Large intestine (tissue), 3 donors: ENCODE data around the gene BAG5. TPM values are rescaled to one million over a fixed set of nuclear protein-coding genes. Genes with fewer than 3 reads are reported as not detected.

ENCODE experiments used
- DNase-seq, 2 donors: peaks; one replicate each; pipeline versions ENCODE4 v3.0.0 to v3.0.0-alpha.2; 2013
- H3K27ac ChIP-seq: one replicate; pipeline ENCODE4 v1.5.1; 2013; ENCODE audit warnings: low read length
- H3K27me3 ChIP-seq: 2 replicates; pipeline ENCODE4 v1.6.1; 2013; ENCODE audit warnings: low read length; ENCODE audit not compliant: control insufficient read depth, insufficient read depth
- H3K36me3 ChIP-seq: 2 replicates; pipeline ENCODE4 v1.6.1; 2013; ENCODE audit warnings: low read length; ENCODE audit not compliant: control insufficient read depth, insufficient read depth
- H3K4me1 ChIP-seq: one replicate; pipeline ENCODE4 v1.6.1; 2013; ENCODE audit warnings: low read length; ENCODE audit not compliant: control insufficient read depth, insufficient read depth
- H3K4me3 ChIP-seq: one replicate; pipeline ENCODE4 v1.5.1; 2013; ENCODE audit warnings: low read length
- H3K9me3 ChIP-seq: one replicate; pipeline ENCODE4 v1.6.1; 2013; ENCODE audit warnings: mild to moderate bottlenecking, low read depth, low read length, moderate library complexity; ENCODE audit not compliant: control insufficient read depth
- WGBS: methylation state at CpG from one replicate; pipeline ENCODE4 v1.1.5; 2013; ENCODE audit warnings: low lambda C conversion rate; ENCODE audit not compliant: insufficient coverage; 5-methylcytosine and 5-hydroxymethylcytosine counted together
- polyA plus RNA-seq: library from polyadenylated mRNA; unstranded; fragments of 120-200 nt; gene quantifications from one replicate; pipeline ENCODE4 v1.2.1, GENCODE V29; 2013

BAG5 gene
- polyA plus RNA-seq, 1 donor = 22.5 TPM

DNA sequence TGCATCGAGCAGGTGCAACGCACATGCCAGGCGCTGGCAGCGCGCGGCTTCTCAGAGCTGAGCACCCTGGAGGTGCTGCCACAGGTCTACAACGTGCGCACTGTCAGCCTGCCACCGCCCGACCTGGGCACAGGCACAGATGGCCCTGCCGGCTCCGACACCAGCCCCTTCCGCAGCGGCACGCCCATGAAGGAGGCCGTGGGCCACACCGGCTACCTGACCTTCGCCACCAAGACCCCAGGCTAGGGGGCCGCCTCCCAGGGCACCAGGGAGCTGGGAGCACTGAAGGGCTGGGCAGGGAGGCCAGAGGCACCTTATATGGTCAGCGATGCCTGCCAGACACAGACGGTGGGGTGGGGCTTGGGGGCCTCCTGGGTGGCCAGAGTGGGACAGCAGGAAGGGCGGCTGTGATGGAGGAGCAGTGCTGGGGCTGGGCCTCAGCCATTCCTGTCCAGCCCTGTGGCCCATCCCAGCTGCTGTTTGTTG, 27.8 kb downstream of the BAG5 start:
- no peak for DNase-seq
- Histone ChIP-seq H3K27me3 (no peaks in the 10 kb centered on the region), H3K27ac (peak overlapping the region; percentile 38), H3K4me3 (no peak overlapping the region), H3K9me3 (peaks cover 6% of the 10 kb centered on the region), H3K4me1 (peaks cover 36% of the 10 kb centered on the region), H3K36me3 (peaks cover 35% of the 10 kb centered on the region)
- no CpG with 5 or more reads among the region's 22 CpGs for WGBS

DNA sequence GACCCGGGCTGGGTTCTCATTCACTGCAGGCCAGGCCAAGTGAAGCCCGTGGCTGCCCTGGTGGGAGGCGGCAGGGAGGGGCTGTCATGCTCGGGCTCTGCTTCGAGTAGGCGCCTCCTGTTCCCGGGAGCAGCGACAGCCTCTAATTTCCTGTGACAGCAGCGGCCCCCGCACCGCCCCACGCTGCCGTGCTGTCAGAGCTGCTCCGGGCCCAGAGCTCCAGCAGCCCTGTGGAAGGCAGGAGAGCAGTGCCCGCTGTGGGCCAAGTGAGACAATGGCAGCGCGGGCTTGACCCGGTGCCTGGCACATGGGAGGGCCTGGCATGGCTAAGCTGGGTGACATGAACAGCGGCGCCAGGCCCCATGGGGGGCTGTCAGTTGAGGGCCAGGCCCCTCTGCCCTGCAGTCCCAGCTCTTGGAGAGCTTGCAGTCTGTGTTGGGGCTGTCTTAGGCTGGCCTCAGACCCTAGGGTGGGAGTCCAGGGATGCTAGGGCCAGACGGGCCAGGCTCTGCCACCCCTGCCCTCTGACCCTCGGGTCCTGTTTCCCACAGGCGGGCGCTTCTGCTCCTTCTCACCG, 28.4 kb downstream of the BAG5 start:
- H3K4me1 ChIP-seq = peaks cover 39% of the 10 kb centered on the region
- no peak overlapping the region for H3K4me3 ChIP-seq
- DNase-seq = no peak
- peaks cover 6% of the 10 kb centered on the region for H3K9me3 ChIP-seq
- WGBS = no CpG with 5 or more reads among the region's 25 CpGs
- peak overlapping the region; percentile 78 for H3K27ac ChIP-seq
- peaks cover 35% of the 10 kb centered on the region for H3K36me3 ChIP-seq
- H3K27me3 ChIP-seq = no peaks in the 10 kb centered on the region

DNA sequence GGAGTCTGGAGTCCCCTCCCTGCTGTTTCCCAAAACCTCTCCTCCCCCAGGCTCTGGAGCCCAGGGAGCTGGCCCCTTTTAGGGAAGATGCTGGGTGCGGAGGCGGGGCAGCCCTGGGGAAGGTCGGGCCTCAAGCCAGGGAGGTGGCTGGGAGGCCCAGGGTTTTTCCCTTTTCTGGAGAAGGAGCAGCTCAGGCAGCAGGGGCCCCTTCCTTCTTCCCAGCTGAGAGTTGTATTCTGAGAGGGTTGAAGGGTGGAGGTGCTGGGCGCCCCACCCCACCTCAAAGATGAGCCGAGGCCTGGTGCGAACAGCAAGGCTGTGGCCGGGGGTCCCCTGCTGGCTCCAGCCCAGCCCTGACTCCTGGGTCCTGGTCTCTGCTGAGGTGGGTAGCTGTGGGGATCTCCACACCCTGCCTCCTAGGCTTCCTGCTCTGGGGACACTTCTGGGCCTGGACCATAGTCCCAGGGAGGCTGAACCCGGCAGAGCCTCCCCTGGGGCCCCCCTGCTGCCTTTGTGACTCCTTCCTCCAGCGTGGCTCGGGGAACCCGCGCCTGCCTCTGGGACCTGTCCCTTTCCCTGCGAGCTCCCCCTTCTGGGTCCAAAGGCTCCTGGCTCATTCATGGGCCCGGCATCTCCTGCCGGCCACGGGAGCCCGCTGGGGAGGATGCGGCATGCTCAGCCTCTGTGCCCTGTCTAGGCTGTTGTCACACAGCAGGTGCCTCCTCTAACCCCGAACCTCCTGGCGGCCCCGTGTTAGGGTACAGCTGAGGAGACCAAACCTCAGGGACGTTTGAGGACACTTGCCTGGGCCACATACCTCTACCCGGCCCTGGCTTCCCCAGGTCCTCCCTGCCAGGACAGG, 29.1 kb downstream of the BAG5 start:
- peaks cover 35% of the 10 kb centered on the region for H3K36me3 ChIP-seq
- H3K4me3 ChIP-seq = no peak overlapping the region
- H3K27ac ChIP-seq = peak overlapping the region; percentile 78
- H3K4me1 ChIP-seq = peaks cover 43% of the 10 kb centered on the region
- no peaks in the 10 kb centered on the region for H3K27me3 ChIP-seq
- peaks cover 8% of the 10 kb centered on the region for H3K9me3 ChIP-seq
- WGBS = no CpG with 5 or more reads among the region's 23 CpGs
- peak in 1 of 2 donors; percentile 41 for DNase-seq

DNA sequence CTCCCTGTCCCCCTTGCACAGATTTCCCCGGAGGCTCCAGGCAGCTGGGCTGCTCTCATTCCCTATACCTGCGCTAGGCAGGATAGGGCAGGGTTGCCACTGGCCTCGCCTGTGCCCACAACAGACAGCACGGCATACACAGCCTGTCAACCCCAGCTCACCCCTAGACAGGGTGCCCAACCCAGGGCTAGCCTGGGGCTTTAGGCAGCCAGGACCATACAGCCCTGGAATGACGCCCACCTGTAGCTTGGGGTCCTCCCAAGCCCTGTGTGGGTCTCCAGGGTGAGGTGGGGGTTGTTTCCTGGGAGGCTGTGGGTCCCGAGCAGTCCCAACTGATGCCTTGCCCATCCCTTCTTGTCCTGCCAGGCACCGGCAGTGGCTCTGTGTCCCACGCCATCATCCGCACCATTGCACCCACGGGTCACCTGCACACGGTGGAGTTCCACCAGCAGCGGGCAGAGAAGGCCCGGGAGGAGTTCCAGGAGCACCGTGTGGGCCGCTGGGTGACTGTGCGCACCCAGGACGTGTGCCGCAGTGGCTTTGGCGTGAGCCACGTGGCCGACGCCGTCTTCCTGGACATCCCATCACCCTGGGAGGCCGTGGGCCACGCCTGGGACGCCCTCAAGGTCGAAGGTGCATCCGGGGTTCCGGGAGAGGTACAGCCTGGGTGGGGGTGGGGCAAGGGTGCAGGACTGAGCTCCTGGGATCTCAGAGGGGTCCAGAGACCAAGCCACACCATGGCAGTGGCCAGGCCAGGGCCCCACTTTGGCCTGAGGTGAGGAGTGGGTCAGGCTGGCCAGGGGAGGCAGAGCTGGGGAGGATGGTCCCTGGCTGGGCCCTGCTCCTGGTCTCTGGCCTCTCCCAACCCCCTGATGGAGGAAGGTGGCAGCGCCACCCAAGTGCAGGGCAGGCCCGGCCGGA, 30.0 kb downstream of the BAG5 start:
- no peak for DNase-seq
- Histone ChIP-seq H3K4me1 (peaks cover 52% of the 10 kb centered on the region), H3K4me3 (no peak overlapping the region), H3K36me3 (peaks cover 35% of the 10 kb centered on the region), H3K9me3 (peaks cover 8% of the 10 kb centered on the region), H3K27me3 (no peaks in the 10 kb centered on the region), H3K27ac (peak overlapping the region; percentile 78)
- WGBS = no CpG with 5 or more reads among the region's 32 CpGs

DNA sequence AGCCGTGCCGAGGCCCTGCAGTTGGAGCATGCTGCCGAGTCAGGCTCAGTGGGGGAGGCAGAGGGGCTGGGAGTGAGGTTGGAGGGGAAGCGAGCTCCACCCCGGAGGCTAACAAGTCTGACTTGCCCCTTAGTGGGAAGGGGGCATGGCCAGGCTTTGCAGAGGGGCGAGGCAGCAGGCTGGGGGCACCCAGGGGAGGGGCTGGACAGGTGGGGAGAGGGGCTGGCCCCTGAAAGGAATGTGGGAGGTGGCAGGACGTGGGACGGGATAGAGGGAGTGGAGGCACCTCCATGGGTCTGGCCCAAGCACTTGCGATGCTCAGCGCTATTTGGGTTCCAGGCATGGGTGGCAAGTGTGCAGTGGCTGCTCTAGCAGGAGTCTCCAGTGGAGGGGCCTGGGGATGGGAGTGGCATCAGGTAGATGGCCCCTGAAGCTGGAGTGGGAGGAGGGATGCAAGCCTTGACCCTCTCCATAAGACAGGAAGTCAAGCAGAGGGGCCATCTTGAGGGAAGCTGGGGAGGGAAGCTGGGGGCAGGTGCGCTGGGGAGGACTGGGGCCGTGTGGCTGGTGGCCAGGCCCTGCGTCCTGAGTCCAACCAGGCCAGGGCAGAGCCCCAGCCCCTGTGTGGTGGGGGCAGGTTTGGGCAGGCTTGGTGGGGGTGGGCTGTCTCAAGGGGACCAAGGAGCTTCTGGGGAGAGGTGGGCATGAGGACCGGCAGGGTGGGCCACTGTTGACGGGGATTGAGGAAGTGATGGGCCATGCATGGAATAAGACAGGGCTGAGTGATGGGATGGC, 30.8 kb downstream of the BAG5 start:
- peaks cover 8% of the 10 kb centered on the region for H3K9me3 ChIP-seq
- peaks cover 35% of the 10 kb centered on the region for H3K36me3 ChIP-seq
- H3K27me3 ChIP-seq = no peaks in the 10 kb centered on the region
- WGBS = no CpG with 5 or more reads among the region's 15 CpGs
- H3K27ac ChIP-seq = no peak overlapping the region
- peaks cover 60% of the 10 kb centered on the region for H3K4me1 ChIP-seq
- DNase-seq = no peak
- H3K4me3 ChIP-seq = no peak overlapping the region

DNA sequence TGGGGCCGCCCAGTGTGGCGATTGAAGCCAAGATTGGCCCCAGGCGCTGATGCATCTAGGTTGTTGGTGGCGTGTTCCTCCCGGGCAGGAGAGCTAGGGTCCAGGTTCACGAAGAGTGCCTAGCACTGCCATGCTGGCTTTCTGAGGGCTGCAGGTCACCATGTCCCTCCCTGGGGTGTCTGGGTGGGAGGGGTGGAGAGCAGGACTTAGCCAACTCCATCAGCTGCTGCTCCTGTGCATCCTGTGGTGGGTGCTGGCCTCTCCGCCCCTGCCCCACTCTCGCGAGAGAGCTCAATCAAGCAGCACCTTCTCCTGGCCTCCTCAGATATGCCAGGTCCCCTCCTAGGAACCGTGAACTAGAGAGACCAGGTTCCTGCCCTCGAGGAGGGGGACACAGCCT, 31.6 kb downstream of the BAG5 start:
- H3K27me3 ChIP-seq = no peaks in the 10 kb centered on the region
- no peak for DNase-seq
- H3K4me3 ChIP-seq = no peak overlapping the region
- peaks cover 68% of the 10 kb centered on the region for H3K4me1 ChIP-seq
- H3K27ac ChIP-seq = no peak overlapping the region
- no CpG with 5 or more reads among the region's 11 CpGs for WGBS
- peaks cover 32% of the 10 kb centered on the region for H3K36me3 ChIP-seq
- H3K9me3 ChIP-seq = peaks cover 8% of the 10 kb centered on the region

DNA sequence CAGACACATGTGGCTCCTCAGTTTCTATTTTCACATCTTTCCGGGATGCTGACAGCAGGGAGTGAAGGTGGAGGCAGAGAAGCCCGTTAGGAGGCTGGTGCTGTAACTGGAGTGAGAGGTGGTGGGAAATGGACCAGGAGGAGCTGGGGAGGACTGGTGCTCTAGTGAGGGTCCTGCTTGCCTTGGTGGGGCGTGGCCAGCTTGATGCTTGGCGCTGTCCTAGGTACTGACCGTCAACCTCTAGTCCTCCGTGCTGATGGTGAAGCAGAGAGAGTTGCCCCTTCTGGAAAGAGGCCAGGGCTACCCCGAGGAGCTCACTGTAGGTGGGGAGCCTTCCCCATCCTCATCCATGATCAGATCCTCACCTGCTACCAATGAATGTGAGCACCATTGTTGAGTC, 32.1 kb downstream of the BAG5 start:
- Histone ChIP-seq H3K27ac (no peak overlapping the region), H3K9me3 (peaks cover 8% of the 10 kb centered on the region), H3K4me3 (no peak overlapping the region), H3K4me1 (peaks cover 72% of the 10 kb centered on the region), H3K36me3 (peaks cover 29% of the 10 kb centered on the region), H3K27me3 (no peaks in the 10 kb centered on the region)
- no CpG with 5 or more reads among the region's 7 CpGs for whole genome bisulfite sequencing
- no peak for DNase-seq

DNA sequence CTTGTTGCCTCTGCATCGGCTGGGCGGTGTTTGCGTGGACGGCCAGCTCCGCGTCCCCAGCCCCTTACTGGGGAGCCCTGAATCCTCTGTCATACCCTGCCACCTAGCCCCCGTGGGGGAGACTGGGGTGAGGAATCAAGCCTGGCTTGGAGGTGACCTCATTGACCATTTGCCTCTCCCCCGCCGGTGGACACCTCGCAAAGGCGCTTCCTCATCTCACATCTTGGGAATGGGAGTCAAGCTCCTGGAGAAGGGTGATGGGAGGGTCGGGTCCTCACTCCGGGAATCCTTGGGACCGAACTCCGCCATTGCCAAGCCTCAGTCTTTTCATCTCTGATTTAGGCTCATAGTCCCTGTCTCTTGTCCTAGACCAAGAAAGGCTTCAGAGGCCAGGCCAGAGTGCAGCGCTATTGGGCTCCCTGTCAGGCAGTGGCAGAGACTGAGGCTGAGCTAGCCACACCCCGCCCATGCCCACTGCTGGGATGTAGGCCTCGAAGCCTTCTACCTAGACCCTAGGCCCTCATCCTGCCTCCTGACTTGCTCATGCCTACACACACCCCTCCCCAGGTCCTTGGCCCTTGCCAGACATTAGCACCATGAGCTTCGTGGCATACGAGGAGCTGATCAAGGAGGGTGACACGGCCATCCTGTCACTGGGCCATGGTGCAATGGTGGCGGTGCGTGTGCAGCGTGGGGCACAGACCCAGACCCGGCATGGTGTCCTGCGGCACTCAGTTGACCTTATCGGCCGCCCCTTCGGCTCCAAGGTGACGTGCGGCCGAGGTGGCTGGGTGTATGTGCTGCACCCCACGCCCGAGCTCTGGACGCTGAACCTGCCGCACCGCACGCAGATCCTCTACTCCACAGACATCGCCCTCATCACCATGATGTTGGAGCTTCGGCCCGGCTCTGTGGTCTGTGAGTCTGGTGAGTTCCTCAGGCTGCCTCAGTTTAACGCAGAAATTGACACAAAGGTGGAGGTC, 32.8 kb downstream of the BAG5 start:
- no peaks in the 10 kb centered on the region for H3K27me3 ChIP-seq
- no peak overlapping the region for H3K27ac ChIP-seq
- H3K4me3 ChIP-seq = peak overlapping the region; percentile 95
- DNase-seq = no peak
- 0% methylated on average over 1 of the region's 42 CpGs for WGBS
- peaks cover 22% of the 10 kb centered on the region for H3K36me3 ChIP-seq
- H3K9me3 ChIP-seq = peaks cover 8% of the 10 kb centered on the region
- peaks cover 77% of the 10 kb centered on the region for H3K4me1 ChIP-seq
